Skeletal muscle satellite cell (primary cell): Measurements from ENCODE around the gene INPP5A.

Experiments used
- H3K27me3 ChIP-seq: 2 replicates; pipeline ENCODE4 v1.7.0; 2013; ENCODE audit warnings: low read length; ENCODE audit not compliant: control insufficient read depth, insufficient read depth
- H3K36me3 ChIP-seq: 2 replicates; pipeline ENCODE4 v1.7.0; 2013; ENCODE audit warnings: mild to moderate bottlenecking, control low read depth, low read length; ENCODE audit not compliant: insufficient read depth
- H3K4me1 ChIP-seq: 2 replicates; pipeline ENCODE4 v1.7.0; 2013; ENCODE audit warnings: low read length; ENCODE audit not compliant: control insufficient read depth, insufficient read depth
- H3K4me2 ChIP-seq: 2 replicates; pipeline ENCODE4 v1.7.0; 2013; ENCODE audit warnings: mild to moderate bottlenecking, low read length
- H3K4me3 ChIP-seq: 2 replicates; pipeline ENCODE4 v1.7.0; 2013; ENCODE audit warnings: low read length
- H3K9ac ChIP-seq: 2 replicates; pipeline ENCODE4 v1.7.0; 2013; ENCODE audit warnings: mild to moderate bottlenecking, low read depth, low read length, moderate library complexity
- H3K9me3 ChIP-seq: replicated peaks from 2 replicates; pipeline ENCODE4 v1.7.0; 2013; ENCODE audit warnings: mild to moderate bottlenecking, control low read depth, low read length

INPP5A gene

GRCh38 chr10:132799865-132800264 is 262.3 kb downstream of the INPP5A start:
- Histone ChIP-seq H3K9ac (no peak overlapping the region), H3K4me2 (no peak overlapping the region), H3K36me3 (no peaks in the 10 kb centered on the region), H3K4me3 (no peak overlapping the region), H3K9me3 (no peaks in the 10 kb centered on the region), H3K27me3 (peaks cover 6% of the 10 kb centered on the region), H3K4me1 (no peaks in the 10 kb centered on the region)

- Histone ChIP-seq H3K4me3 (no peak overlapping the region), H3K4me2 (no peak overlapping the region), H3K4me1 (no peaks in the 10 kb centered on the region), H3K9me3 (no peaks in the 10 kb centered on the region), H3K27me3 (peaks cover 3% of the 10 kb centered on the region), H3K9ac (no peak overlapping the region), H3K36me3 (no peaks in the 10 kb centered on the region)
These were observed 264.5 kb downstream of the INPP5A start for GRCh38 chr10:132802048-132802447.

GRCh38 chr10:132802694-132803320 is 265.2 kb downstream of the INPP5A start:
- Histone ChIP-seq H3K4me1 (no peaks in the 10 kb centered on the region), H3K27me3 (peaks cover 3% of the 10 kb centered on the region), H3K9ac (no peak overlapping the region), H3K36me3 (no peaks in the 10 kb centered on the region), H3K4me3 (no peak overlapping the region), H3K4me2 (no peak overlapping the region), H3K9me3 (no peaks in the 10 kb centered on the region)

GRCh38 chr10:132803416-132804210 is 266.0 kb downstream of the INPP5A start:
- no peaks in the 10 kb centered on the region for H3K9me3 ChIP-seq
- H3K4me3 ChIP-seq = no peak overlapping the region
- H3K9ac ChIP-seq = no peak overlapping the region
- no peak overlapping the region for H3K4me2 ChIP-seq
- no peaks in the 10 kb centered on the region for H3K36me3 ChIP-seq
- no peaks in the 10 kb centered on the region for H3K4me1 ChIP-seq
- H3K27me3 ChIP-seq = peaks cover 3% of the 10 kb centered on the region

- Histone ChIP-seq H3K27me3 (peaks cover 3% of the 10 kb centered on the region), H3K4me3 (no peak overlapping the region), H3K36me3 (no peaks in the 10 kb centered on the region), H3K4me1 (no peaks in the 10 kb centered on the region), H3K4me2 (no peak overlapping the region), H3K9me3 (no peaks in the 10 kb centered on the region), H3K9ac (no peak overlapping the region)
These were observed 266.7 kb downstream of the INPP5A start for GRCh38 chr10:132804287-132804686.

- no peaks in the 10 kb centered on the region for H3K4me1 ChIP-seq
- no peak overlapping the region for H3K9ac ChIP-seq
- H3K4me3 ChIP-seq = no peak overlapping the region
- H3K27me3 ChIP-seq = peaks cover 3% of the 10 kb centered on the region
- no peaks in the 10 kb centered on the region for H3K36me3 ChIP-seq
- no peaks in the 10 kb centered on the region for H3K9me3 ChIP-seq
- H3K4me2 ChIP-seq = no peak overlapping the region
These were observed 267.3 kb downstream of the INPP5A start for GRCh38 chr10:132804785-132805426.

- Histone ChIP-seq H3K4me3 (no peak overlapping the region), H3K4me1 (no peaks in the 10 kb centered on the region), H3K36me3 (no peaks in the 10 kb centered on the region), H3K9ac (no peak overlapping the region), H3K27me3 (peaks cover 3% of the 10 kb centered on the region), H3K4me2 (no peak overlapping the region), H3K9me3 (no peaks in the 10 kb centered on the region)
These were observed 268.0 kb downstream of the INPP5A start for GRCh38 chr10:132805599-132805998.

GRCh38 chr10:132806110-132806509 is 268.5 kb downstream of the INPP5A start:
- no peaks in the 10 kb centered on the region for H3K36me3 ChIP-seq
- H3K4me1 ChIP-seq = no peaks in the 10 kb centered on the region
- no peak overlapping the region for H3K9ac ChIP-seq
- H3K4me3 ChIP-seq = no peak overlapping the region
- no peak overlapping the region for H3K4me2 ChIP-seq
- no peaks in the 10 kb centered on the region for H3K9me3 ChIP-seq
- H3K27me3 ChIP-seq = peaks cover 3% of the 10 kb centered on the region

- no peaks in the 10 kb centered on the region for H3K9me3 ChIP-seq
- no peak overlapping the region for H3K4me3 ChIP-seq
- no peak overlapping the region for H3K4me2 ChIP-seq
- H3K27me3 ChIP-seq = peaks cover 3% of the 10 kb centered on the region
- H3K4me1 ChIP-seq = no peaks in the 10 kb centered on the region
- H3K36me3 ChIP-seq = no peaks in the 10 kb centered on the region
- no peak overlapping the region for H3K9ac ChIP-seq
These were observed 269.0 kb downstream of the INPP5A start for GRCh38 chr10:132806561-132807003.

- Histone ChIP-seq H3K4me1 (no peaks in the 10 kb centered on the region), H3K9me3 (no peaks in the 10 kb centered on the region), H3K36me3 (no peaks in the 10 kb centered on the region), H3K4me2 (no peak overlapping the region), H3K9ac (no peak overlapping the region), H3K4me3 (no peak overlapping the region), H3K27me3 (peaks cover 3% of the 10 kb centered on the region)
These were observed 270.0 kb downstream of the INPP5A start for GRCh38 chr10:132807621-132808049.

- H3K9ac ChIP-seq = no peak overlapping the region
- peaks cover 3% of the 10 kb centered on the region for H3K27me3 ChIP-seq
- H3K4me2 ChIP-seq = no peak overlapping the region
- no peaks in the 10 kb centered on the region for H3K4me1 ChIP-seq
- H3K36me3 ChIP-seq = no peaks in the 10 kb centered on the region
- H3K4me3 ChIP-seq = no peak overlapping the region
- no peaks in the 10 kb centered on the region for H3K9me3 ChIP-seq
These were observed 271.0 kb downstream of the INPP5A start for GRCh38 chr10:132808383-132809231.
